CD4-positive, alpha-beta T cell treated with Interleukin-4 for 1 hour (primary cell): ENCODE data around the gene ACER3.
A peak's percentile ranks its signal among the peaks of the same experiment; 100 is the strongest.
"Not testable (repeated sequence)": the region's sequence is repeated elsewhere in the genome, so short reads cannot be mapped to it uniquely, and the experiment has no call there.

Experiments
- DNase-seq, 2 donors: peaks; one replicate each; pipeline ENCODE4 v3.0.0-alpha.2; 2020 to 2022

The ACER3 gene

DNA sequence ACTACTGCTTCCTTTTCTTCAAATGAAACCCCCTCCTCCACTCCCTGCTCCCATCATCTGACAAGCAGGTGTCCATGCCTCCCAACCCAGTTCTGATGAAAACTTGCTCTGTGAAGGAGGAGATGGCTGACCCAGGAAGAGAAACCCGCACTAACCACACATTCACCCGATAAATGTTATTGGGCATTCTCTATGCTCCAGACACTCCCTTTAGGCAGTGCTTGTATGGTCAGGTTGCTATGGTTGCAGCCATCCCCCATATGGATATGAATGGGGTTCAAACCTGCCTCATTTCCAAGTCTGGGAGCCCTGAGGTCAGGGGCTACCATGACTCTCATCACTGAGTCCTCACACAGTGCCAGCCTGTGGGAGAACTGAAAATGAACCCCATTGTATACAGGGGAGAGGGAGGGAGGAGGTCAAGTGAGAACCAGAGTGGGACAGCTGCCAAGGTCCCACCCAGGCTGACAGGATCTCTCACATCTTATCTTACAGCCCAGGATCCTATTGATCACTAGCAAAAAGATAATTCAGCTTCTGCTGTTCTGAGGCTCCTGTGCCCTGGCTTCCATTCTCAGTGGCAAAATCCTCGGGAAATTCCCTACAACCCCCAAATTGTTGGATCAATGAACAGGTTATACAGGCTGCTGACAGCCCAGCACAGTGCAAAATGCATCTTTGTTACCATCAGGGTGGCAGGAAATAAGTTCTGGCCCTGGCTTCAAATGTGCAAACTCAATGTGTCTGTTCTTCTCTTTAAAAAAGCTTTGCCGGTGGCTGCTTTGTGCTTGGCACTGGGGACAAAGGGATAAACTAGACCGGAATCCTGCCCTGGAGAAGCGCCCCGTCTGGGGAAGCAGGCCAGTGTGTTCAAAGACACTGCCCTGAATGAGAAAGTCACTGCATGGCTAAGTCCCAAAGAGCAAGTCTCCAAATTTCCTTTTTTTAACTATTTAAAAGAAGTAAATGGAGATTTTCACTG is 22.7 kb upstream of the ACER3 start:
- DNase-seq = no peak

GRCh38 chr11:76838678-76839068 is 22.0 kb upstream of the ACER3 start:
- no peak for DNase-seq

DNA sequence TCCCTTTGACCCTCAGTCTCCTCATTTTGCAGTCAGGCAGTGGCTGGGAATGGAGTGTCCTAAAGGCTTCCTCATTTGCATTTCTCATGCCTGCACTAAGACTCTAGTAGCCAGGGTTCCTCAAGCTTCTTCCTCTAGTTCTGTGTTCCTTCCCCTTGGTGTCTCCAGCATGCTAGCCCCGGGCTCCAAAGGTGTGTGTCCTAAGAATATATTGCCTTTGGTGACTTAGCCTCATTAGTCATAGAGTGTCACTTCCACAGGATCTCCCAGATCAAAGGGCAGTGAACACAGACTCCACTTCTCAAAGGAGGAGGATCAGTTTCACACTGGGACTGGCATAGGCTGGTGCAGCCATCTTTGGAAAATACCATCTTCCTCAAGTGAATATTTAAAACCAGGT is 21.4 kb upstream of the ACER3 start:
- DNase-seq = no peak

DNA sequence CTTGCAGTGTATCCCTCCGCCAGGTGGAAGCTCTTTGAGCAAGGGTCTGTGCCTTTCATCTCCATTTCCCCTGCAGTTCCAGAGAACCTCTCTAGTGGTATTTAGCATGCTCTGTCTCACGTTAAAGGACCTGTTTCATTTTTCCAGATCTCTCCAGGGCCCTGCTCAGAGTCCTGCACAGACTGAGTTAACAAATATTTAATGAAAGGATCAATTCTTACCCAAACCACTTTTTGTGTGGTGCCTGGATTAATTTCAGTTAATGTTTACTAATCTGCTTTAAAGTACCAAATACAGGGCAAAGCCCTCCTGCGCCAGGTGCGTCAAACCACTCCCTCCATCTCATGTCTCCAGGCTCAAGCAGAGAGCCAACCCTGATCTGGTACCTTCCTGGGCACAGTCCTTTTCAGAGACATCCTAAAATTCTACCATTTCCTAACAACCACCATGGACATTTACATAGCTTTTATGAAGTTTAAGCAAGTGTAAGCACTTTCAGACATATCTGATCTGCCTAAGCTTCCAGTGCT is 18.7 kb upstream of the ACER3 start:
- no peak for DNase-seq

GRCh38 chr11:76843907-76844306 is 16.8 kb upstream of the ACER3 start:
- no peak for DNase-seq

DNA sequence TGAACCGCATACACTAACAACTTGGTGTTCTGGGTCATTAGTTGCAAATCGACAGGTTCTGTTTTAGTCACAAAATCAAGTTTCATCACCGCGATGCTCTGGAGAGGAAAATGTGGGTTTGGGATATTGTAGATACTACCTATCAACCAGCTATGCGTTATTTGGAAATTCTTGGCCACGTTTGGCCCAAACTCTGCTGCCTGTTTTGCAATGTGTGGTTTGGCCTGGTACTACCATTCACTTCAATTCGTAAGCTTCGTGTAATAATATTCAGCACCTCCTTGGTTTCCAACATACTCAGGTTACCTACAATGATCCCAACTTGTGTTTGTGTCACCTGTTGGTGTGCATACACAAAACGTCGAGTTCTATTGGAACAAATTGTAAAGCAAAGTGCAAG is 16.2 kb upstream of the ACER3 start:
- no peak for DNase-seq

DNA sequence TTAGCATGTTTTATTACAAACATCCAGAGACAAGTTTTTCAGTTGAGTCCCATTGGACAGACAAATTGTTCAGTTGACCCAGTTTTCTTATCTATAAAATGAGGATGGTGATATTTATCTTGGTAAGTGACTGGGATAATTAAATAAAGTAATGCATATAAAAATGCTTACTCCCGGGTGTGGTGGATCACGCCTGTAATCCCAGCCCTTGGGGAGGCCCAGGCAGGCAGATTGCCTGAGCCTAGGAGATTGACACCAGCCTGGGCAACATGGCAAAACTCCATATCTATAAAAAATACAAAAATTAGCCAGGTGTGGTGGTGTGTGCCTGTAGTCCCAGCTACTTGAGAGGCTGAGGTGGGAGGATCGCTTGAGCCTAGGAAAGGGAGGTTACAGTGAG is 15.6 kb upstream of the ACER3 start:
- DNase-seq = no peak

- DNase-seq = no peak
Measured at GRCh38 chr11:76846441-76846840, 14.3 kb upstream of the ACER3 start.

DNA sequence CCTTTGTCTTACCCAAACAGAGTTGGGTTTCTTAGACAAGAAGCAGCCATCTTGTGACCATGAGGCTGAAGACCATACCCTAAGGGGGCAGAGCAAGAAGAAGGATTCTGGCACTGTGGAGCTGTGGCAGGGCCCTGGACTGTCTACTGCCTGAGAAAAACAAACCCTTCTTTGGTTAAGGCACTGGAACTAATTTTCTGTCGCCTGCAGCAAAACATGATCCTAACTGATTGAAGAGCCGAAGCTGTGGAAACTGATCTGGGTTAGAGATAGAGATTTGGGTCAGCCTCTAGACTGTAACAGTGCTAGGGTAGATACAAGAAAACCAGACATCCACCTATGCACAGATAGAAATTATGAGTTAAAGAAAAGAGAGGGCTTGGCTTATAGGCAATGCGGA is 11.3 kb upstream of the ACER3 start:
- no peak for DNase-seq

DNA sequence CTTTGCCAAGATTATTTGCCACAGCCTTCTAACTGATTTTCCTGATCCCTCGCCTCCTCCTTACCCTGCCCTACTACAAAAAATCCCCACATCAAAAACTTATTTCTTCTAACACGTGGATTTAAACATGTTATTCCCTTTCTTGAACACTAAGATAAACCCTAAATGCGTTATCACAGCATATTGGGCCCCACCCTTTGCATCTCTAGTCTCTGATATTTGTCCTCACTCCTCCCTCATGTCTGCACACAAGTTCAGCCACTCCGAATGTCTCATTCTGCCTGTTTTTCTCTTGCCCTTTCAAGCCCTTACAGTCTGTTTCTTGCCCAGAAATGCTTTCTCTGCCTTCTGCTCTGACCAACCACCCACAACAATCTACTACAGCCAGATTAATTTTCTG is 10.6 kb upstream of the ACER3 start:
- DNase-seq = no peak

GRCh38 chr11:76850815-76851214 is 9.9 kb upstream of the ACER3 start:
- DNase-seq = no peak

GRCh38 chr11:76854709-76855108 is 6.0 kb upstream of the ACER3 start:
- DNase-seq = no peak

GRCh38 chr11:76855670-76856069 is 5.0 kb upstream of the ACER3 start:
- DNase-seq = not testable (repeated sequence)

DNA sequence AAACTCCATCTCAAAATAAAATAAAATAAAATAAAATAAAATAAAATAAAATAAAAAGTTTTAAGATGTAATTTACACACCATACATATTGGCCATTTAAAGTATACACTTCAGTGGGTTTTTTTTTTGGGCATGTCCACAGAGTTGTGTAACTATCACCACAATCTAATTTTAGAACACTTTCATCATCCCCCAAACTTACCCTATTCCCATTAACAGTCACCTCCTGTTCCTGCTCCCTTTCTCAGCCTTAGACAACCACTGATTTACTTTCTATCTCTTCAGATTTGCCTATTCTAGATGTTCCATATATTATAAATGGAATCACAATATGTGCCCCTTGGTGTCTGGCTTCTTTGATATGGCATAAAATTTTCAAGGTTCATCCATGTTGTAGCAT is 4.6 kb upstream of the ACER3 start:
- no peak for DNase-seq

DNA sequence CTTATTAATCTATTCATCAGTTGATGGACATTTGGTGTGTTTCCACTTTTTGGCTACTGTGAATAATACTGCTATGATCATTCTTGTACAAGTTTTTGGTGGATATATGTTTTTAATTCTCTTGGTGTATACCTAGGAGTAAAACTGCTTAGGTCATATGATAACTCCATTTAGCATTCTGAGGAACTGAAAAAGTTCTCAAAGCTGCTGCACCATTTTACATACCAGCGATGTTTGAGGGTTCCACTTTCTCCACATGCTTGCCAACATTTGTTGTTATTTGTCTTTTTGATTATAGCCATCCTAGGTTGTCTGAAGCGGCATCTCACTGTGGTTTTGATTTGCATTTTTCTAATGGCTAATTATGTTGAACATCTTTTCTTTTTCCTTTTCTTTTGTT is 4.1 kb upstream of the ACER3 start:
- no peak for DNase-seq

DNA sequence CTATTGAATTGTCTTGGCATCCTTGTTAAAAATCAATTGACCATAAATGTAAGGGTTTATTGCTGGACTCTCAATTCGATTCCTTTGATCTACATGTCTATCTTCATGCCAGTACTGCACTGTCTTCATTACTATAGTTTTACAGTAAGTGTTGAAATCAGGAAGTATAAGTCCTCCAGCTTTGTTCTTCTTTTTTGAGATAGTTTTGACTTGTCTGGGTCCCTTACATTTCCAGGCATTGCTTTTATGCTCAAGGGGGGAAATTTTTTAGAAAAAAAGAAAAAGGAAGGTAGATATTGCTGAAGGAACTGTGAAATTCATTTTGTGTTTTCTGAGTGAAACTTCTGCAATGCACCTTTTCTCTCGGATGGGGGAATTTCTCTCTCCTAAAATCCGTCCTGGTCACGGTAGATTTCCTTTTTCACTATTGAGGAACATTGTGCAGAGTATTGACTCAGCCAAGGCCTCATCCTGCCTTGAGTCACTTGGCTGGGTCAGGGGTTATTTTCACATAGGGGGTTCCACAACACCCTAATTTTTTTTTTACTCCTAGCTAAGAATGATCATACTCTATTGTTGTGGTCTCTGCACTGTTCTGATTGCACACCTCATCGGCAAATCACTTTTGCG is 2.8 kb upstream of the ACER3 start:
- no peak for DNase-seq

GRCh38 chr11:76859708-76860227 is 950 bp upstream of the ACER3 start:
- no peak for DNase-seq

GRCh38 chr11:76861490-76861953 is 804 bp downstream of the ACER3 start:
- DNase-seq = no peak

GRCh38 chr11:76862794-76863193 is 2.1 kb downstream of the ACER3 start:
- not testable (repeated sequence) for DNase-seq

DNA sequence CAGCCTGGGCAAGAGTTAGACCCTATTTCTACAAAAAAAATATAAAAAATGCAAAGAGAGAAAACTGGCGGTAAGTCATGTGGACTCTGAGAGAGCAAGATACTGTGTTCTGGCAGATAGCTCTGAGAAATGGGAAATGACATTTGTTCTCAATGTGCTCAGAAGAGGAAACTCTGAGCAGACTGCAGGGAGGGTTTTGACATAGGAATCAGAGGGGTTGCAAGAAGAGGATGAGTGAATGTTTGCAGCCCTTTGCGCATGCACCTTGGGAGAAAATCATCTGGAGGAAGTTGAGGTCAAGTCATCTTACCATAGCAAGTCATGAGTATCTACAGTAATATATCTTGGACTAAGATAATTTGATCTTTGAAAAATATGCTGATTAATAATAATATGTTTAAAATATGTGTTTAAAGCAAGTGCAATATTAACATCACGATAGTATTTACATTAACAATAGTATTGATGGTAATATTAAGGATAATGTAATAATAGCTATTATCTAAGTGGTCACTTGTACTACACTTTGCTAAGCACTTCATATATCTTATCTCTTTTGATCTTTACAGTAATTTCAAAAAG is 2.6 kb downstream of the ACER3 start:
- peak in 1 of 2 donors; percentile 45 for DNase-seq

GRCh38 chr11:76872959-76873827 is 12.5 kb downstream of the ACER3 start:
- no peak for DNase-seq

GRCh38 chr11:76878014-76878413 is 17.3 kb downstream of the ACER3 start:
- no peak for DNase-seq
